Measurements from ENCODE around the gene OPA1.
"Not testable (repeated sequence)": the region's sequence is repeated elsewhere in the genome, so short reads cannot be mapped to it uniquely, and the experiment has no call there.

OPA1 gene

DNA sequence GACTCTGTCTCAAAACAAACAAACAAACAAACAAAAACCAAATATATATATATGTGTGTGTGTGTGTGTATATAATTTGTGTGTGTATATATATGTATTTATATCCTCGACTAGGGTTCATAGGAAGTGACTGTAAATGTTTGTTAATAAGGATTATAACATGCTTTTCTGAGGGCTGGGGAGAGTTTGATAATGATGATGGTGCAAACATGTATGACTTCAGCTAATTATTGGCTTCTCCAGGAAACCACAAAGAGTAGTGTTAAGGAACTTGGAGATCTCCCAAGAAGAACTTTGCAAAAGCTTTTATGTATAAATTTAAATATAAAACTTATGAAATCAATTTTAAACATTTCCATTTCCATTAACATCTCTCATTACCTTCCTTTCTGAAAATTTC is 3.9 kb upstream of the OPA1 start:
- no peak for DNase-seq (ENCODE audit: low read depth)

DNA sequence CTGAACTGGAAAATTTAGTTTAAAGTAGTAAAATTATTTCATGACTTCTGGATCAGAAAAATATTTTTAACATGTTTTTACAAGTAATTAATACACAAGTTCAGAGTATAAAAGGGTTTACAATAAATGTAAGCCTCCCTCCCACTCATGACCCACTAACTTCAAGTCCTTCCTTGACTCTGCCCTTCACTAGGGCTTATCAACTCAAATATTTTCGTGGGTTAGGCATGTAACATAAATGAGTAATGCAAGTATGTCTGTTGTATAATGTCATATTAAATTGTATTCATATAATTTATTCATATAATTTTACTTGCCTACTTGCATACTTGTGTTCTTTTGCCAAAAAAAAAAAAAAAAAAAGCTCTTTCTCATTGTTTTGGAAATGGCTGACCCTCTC is 3.4 kb upstream of the OPA1 start:
- DNase-seq (ENCODE audit: low read depth): no peak

DNA sequence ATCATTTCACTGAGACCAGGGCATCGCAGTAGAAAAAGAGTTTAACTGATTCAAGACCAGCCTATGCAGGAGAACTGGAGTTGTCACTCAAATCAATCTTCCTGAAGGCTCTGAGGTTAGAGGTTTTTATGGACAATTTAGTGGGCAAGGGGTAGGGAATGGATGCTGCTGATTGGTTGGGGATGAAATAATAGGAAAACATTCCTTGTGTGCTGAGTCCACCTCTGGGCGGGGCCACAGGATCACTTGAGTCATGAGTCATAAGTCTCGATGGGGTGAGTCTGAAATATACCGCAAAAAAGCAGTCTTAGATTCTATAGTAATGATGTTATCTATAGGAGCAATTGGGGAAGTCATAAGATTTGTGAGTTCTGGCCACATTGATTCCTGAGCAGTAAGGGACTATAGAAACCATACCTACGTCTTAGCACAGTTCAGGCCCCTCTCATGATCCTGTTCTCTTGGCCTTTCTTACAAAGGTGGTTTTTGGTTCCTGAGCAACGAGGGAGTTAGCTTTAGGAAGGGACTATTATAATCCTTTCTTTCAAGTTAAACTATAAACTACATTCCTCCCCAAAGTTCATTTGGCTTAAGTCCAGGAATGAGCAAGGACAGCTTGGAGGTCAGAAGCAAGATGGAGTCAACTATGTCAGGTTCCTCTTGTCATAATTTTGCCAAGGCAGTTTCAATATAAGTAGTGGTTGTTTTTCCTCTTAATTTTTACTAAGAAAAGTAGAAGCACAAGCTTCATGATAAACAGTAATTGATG is 2.7 kb upstream of the OPA1 start:
- no peak for DNase-seq (ENCODE audit: low read depth)

DNA sequence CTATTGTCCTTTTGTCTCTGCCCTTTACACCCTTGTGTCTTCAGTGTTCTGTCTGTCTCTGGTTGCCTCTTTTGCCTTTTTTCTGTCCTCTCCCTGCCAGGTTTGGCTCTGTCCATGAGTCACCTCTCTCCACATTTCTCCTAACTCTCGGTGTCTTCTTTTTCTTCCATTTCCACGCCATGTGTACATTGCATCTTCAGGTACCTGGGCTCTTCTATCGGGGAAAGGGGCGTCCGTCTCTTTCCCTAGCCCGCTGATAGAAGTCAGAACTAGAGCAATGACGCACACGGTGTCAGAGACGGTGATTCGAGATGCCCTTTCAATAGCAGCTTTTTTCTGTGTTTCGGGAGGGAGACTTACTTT is 641 bp downstream of the OPA1 start:
- no peak for DNase-seq (ENCODE audit: low read depth)

DNA sequence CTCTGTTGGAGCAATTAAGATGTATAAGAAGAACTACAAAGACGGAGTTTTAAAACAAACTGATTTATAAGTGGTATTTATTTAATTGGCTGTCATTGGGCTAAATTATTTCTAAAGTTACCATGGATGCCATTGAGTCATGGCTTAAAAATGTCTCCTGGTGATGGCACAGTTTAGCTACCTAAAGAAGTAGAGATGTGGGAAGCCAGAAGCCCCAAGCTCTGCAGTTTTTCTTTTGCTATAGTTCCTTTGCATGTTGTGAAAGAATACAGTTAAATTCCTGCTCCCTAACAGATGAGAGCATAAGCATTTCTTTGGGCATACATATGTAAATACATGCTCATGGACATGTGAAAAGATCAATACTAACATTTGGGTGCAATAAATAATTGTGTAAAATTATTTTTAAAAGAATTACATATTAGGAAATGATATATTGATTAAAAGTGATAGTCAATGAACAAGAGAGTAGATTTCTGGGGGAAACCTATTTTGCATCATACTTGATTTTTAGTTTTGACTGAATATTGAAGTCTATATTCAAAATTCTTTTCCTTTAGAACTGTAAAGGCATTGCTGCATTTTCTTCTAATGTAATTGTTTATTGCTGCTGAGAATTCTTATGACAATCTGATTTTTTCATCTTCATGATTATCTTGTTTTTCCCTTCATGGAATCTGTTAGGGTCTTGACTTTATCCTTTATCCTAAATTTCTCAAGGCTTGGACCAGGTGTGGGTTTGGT is 2.1 kb downstream of the OPA1 start:
- DNase-seq (ENCODE audit: low read depth): no peak

DNA sequence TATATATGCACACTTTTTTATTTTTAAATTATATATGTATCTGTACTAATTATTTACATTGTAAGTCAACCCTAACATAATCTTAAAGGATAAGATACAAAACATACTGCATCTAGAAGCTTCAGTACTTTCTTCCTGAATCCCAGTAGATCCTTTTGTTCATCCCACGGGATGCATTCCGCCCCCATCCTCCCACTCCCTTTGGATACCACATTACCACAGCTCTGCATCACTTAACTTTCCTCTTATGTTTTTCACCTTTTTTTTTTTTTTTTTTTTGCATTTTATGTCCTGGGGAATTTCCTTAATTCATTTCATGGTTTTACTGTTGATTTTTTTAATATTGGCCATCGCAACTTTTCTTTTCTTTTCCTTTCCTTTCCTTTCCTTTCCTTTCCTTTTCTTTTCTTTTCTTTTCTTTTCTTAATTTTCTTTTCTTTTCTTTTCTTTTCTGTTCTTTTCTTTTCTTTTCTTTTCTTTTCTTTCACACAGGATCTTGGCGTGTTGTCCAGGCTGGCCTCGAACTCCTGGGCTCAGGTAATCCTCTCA is 3.0 kb downstream of the OPA1 start:
- DNase-seq (ENCODE audit: low read depth): no peak

DNA sequence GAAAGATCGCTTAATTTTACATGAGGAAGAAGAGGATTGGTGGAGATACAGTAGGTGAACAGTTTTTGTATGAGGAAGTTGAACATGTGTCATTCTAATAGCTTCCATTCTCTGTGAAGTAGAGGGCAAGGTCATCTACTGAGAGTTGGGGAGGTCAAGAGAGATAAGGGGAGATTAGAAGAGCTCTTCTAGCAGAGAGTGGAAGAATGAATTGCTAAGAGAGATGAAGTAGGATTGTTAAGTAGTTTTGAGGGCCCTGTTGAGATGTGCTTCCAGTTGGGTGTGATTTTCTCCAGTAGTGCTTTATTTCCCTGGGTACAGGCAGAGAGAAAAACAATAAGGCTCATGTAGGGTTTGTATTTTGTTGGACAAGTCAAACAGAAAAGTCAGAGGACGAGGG is 5.2 kb downstream of the OPA1 start:
- no peak for DNase-seq (ENCODE audit: low read depth)

DNA sequence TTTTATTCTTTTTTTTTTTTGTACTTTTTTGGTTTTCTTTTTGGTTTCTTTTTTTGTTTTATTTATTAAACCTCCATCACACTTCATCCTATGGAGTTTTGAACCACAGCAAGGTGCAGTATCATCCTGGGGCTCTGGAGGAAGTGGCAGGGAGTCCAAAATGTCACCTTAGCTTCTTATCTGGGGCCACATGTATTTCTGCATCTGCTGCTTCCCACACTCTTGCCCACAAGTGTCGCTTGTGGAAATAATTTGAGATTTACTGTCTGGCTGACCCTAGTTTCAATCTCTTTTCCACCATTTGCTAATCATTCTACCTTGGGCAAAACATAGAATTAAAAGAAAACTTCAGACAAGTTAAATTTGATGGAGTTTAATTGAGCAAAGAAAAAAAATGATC is 6.4 kb downstream of the OPA1 start:
- no peak for DNase-seq (ENCODE audit: low read depth)

DNA sequence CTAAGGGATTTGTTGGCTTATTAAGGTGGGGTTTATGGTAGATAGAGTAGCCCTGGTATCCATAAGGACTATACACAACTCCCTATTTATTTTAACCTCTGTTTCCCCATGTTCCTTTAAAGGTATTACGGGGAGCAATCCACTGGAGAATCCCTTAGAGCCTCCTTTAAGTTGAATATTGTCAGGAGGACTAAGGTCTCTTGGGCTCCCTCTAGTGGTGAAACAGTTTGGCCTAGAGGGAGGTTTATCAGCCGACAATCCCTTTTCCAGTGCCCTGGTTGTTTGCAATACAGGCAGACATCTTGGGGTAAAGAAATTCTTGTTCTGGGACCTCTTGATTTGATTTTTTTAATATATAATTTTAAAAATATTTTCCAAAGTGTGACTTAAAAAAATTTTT is 12.9 kb downstream of the OPA1 start:
- no peak for DNase-seq (ENCODE audit: low read depth)

DNA sequence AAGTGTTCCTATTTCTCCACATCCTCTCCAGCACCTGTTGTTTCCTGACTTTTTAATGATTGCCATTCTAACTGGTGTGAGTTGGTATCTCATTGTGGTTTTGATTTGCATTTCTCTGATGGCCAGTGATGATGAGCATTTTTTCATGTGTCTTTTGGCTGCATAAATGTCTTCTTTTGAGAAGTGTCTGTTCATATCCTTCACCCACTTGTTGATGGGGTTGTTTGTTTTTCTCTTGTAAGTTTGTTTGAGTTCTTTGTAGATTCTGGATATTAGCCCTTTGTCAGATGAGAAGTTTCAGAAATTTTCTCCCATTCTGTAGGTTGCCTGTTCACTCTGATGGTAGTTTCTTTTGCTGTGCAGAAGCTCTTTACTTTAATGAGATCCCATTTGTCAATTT is 13.9 kb downstream of the OPA1 start:
- not testable (repeated sequence) for DNase-seq (ENCODE audit: low read depth)

DNA sequence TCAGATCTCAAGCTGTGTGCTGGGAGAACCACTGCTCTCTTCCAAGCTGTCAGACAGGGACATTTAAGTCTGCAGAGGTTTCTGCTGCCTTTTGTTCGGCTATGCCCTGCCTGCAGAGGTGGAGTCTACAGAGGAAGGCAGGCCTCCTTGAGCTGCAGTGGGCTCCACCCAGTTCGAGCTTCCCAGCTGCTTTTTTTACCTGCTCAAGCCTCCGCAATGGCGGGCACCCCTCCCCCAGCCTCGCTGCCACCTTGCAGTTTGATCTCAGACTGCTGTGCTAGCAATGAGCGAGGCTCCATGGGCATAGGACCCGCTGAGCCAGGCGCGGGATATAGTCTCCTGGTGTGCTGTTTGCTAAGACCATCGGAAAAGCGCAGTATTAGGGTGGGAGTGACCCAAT is 17.5 kb downstream of the OPA1 start:
- not testable (repeated sequence) for DNase-seq (ENCODE audit: low read depth)

DNA sequence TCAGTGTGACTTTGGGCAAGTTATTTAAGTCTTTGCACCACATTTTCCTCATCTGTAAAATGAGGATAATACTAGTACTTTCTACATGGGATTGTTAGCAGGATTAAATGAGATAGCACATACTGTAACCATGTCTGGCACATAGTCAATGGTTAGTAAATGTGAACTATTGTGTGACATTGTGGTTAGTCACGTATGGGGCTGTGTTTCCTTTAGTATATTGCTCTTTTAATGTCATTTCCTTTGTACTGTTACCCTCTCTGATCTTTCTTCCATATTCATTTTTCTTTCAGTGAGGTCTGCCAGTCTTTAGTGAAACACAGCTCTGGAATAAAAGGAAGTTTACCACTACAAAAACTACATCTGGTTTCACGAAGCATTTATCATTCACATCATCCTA is 21.4 kb downstream of the OPA1 start:
- no peak for DNase-seq (ENCODE audit: low read depth)

DNA sequence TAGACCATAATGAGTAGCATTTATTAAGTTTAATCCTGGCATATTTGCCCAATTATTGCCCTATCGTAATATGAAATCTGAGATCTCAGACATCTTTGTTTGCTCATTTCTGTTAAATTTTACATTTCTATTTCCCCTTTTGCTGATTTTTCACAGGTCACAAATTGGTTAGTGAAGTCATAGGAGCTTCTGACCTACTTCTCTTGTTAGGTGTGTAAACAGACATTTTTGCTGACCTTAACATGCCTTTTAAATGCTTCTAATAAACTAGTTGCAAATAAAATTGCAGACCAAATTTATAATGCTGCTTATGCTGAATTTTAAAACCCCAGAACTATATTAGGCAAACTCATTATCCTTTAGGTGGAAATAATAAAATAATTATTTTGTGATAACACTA is 24.6 kb downstream of the OPA1 start:
- DNase-seq (ENCODE audit: low read depth): no peak

DNA sequence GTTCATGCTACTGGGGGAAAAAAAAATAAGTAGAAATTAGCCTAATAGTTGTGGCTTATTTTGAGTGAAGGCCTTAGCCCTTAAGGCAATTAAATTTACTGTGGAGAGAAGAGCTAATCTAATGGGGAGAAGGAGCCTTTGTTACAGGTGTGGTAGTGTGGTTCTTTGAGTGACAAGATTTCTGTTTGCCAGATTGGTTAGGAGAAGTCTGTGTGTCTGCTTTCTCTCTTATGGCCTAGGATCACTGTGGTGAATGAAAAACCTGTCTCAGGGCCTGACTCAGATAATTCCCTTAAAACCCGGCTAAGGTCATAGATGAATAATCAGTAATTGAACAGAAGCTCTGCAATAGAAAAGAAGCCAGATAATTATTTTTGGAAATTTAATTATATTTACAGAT is 27.0 kb downstream of the OPA1 start:
- no peak for DNase-seq (ENCODE audit: low read depth)

DNA sequence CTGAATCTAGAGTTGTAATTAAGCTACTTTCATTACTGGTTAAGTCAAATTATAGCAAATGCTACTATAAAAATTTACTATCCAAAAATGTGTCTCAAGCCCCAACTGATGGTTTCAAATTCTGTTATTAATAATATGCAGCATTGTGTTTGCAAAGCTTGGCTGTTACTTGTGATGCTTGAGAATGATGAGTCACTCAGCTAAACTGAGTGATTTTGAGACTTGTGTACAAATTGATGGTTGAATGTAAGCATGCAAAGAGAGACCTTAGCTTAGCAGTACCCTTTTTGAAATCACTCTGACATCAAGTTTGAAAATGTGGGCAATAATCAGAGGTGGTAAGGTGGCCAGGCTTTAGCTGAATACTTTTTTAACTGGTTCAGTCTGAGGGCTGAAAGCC is 27.6 kb downstream of the OPA1 start:
- DNase-seq (ENCODE audit: low read depth): no peak

DNA sequence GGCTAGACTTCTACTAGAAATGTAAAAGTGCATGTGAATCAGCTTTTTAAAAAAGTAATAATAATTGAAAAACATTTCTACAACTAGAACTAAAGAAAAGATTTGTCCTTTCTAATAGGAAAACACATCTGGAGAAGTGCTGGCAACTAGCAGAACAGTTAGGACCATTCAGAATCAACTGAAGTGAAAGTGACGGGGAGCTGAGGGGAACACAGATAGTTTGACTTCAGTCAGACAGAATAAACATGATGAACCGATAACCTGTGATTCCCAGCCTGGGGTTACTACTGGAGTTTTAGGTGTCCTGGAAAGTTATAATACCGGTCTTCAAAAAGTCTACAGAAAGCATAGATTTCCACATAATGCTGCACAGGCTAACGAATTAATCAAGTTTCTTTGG is 28.1 kb downstream of the OPA1 start:
- DNase-seq (ENCODE audit: low read depth): no peak

DNA sequence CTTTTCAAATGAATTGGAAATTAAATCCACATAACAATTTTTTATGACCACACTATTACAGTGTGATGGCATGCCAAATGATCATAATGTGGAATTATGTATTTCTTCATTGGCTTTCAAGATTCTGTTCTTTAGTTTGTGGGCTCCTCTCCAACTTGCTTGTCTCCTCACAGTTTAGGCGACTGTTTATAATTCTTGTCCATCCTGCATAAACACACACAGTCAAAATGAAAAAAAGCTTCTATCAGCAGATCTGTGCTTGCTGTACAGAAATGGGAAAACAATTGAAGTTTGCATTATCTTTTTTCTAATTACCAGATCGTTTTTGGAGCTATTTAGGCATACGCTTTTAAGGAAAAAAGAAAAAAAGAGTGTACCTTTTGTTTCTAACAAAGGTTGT is 37.0 kb downstream of the OPA1 start:
- DNase-seq (ENCODE audit: low read depth): no peak

DNA sequence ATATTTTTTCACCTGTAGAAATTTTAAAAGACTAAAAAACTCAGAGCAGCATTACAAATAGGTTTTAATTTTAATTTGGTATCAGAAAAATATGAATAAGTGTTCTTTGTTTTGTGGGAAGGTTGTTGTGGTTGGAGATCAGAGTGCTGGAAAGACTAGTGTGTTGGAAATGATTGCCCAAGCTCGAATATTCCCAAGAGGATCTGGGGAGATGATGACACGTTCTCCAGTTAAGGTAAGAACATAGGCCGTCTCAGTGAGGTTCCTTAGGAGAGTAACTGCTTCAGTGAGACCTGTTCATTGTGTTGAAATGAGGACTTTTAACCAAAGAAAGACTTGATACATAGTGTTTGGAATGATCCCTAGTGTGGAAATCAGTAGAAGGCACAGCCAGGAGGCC is 44.8 kb downstream of the OPA1 start:
- no peak for DNase-seq (ENCODE audit: low read depth)

DNA sequence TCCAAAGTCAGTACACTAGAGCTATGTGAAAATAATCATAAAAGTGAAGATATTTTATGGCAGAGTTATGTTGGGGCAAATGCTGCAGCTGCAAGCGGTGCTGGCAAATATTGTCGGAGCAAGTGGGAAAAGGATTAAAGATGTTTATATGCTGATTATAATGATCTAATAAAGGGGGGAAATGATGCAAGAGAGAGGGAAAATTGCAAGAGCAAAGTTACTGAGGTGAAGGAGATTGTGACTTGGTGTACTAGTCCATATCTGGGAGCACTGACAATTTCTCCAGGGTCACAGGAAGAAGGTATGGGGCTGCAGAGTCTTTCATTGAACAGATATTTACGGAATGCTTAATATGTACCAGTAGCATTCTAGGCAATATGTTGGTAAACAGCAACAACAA is 45.8 kb downstream of the OPA1 start:
- DNase-seq (ENCODE audit: low read depth): no peak

DNA sequence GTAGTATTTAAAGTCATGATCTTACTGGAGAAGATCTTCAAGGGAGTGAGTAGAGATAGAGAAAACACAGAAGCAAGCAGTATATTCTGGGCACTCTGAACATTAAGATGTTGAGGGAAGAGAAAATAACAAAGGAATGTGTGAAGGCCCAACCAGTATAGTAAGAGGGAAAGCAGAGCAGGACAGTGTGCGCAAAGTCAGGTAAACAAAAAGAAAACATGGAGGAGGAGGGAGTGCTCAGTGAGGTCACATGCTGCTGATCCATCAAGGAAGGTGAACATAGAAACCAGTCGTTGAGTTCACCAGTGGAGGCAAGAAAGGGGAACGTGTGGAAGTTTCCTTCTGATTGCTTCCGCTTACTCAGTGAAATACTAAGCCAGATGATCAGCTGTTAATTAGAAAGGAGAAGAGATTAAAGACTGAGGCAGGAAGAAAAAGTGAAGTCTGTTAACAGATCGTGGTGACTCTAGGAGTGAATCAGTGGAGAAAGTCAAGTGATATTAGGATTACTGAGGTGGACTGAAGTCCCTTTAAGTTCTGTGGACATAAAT is 47.2 kb downstream of the OPA1 start:
- no peak for DNase-seq (ENCODE audit: low read depth)

DNA sequence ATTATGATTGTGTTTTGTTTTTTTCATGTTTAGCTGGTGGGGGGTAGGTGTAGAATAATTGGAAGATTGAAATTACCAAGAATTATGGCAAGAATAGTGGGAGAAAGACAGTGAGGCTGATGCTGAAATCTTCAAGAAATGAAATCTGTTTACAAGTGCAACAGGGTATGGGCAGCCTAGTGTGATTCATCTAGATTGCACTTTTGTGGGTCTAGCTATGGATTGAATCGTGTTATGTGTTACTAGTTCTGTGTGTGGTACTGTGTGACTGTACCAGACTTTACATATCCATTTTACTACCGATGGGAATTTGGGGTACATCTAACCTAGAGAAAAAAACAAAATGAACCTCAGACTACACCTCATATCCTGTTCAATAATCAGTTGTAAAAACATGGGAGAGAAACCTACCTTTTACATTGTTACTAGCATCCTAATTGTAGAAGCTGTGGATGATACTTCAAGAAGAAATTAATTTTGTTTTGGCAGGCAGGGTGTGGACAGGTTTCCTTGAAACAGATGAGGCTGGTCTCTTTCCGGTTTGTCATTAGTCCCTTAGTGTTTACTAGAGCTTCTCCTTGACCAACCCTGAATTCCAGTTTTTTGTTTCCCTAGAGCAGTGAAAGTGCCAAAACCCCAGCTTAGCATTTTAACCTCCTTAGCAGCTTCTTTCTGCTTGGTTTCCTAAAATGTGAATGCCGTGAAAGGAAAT is 47.9 kb downstream of the OPA1 start:
- no peak for DNase-seq (ENCODE audit: low read depth)

DNA sequence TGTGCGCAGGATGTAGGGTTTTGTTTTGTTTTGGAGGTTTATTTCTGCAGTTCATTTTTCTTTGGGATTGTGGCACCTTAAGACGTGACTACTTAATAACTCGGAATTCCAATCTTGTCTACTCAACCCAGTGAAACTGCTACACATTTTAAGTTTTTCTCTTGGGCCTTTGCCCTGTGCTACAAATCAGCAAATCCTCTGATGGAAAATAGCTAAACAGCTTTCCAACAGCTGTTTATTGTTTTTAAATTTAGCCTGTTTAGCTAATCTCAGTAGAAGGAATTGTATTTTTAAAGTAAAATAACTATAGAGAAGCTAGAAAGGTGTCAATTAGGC is 48.4 kb downstream of the OPA1 start:
- DNase-seq (ENCODE audit: low read depth): no peak

DNA sequence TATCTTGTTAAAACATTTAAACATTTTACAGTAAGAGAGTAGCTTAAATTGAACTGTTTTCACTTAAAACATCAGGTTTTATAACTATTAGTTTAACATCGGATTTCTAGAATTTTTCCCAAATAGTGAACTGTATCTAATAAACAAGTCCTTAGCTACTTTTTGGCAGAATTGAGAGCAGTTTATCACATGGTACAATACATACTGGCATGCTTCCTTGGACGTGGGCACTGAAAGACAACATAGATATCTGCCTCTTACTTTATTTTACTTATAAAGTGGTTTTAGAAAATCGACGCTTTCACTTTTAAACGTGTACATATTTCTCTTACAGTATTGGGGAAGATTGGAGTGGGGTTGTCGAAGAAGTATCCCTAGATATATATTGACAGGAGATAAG is 52.8 kb downstream of the OPA1 start:
- no peak for DNase-seq (ENCODE audit: low read depth)

Data from stimulated activated CD8-positive, alpha-beta memory T cell treated with anti-CD3 and anti-CD28 coated beads, Interleukin-4, amount 100 ng/mL, for 24 hours (primary cell).